ENCODE data around the gene VWA8. TPM values are rescaled to one million over a fixed set of nuclear protein-coding genes. Genes with fewer than 3 reads are reported as not detected.

The VWA8 gene
- total RNA-seq, 1 experiment from 2014 or later = 22.6 TPM

- ChIA-PET RAD21 (ENCODE audit: low non-redundant PET in 1 of 2, low total read pairs in 2 of 2, uncharacterized antibody in 2 of 2, unreplicated experiment in 2 of 2) (no interaction called here), POLR2A (no interaction called here), CTCF (no interaction called here)
- ATAC-seq = no peak
- no peak overlapping the region for H3K27ac ChIP-seq (ENCODE audit: low read depth, low read length)
- no peak overlapping the region for H2AFZ ChIP-seq (ENCODE audit: low read depth, low read length, poor library complexity, severe bottlenecking)
- TF ChIP-seq FOSL1 (IDR thresholded peaks at IDR 0.05; ENCODE audit: low read depth) (no peak), SRF (IDR thresholded peaks at IDR 0.05; ENCODE audit: low read depth) (no peak)
- intact Hi-C loops (cut with micrococcal nuclease) = no loop called here
- H3K4me1 ChIP-seq (ENCODE audit: control insufficient read depth in 1 of 2, insufficient read depth in 2 of 2, low read length in 2 of 2) = peaks cover 18 to 29% of the 10 kb centered on the region in 2 experiments
- H4K20me1 ChIP-seq (ENCODE audit: insufficient read depth) = no peaks in the 10 kb centered on the region
- H3K27me3 ChIP-seq (ENCODE audit: insufficient read depth, low read length) = no peaks in the 10 kb centered on the region
- no peak overlapping the region for H3K4me3 ChIP-seq (replicated peaks in 1 of 2; ENCODE audit: low read depth in 1 of 2, low read length in 2 of 2)
- BruUV-seq (replicated peaks) = no TSS peak
- no peaks in the 10 kb centered on the region for H3K36me3 ChIP-seq (ENCODE audit: control insufficient read depth in 1 of 2, insufficient read depth in 2 of 2, low read length in 2 of 2)
- no peak for DNase-seq (ENCODE audit: low read depth, low spot score)
- H3K9me3 ChIP-seq (ENCODE audit: control insufficient read depth in 1 of 2, insufficient read depth in 1 of 2, low read depth in 1 of 2, low read length in 2 of 2) = no peaks in the 10 kb centered on the region
- no peak overlapping the region for H3K4me2 ChIP-seq (ENCODE audit: low read length)
- no peaks in the 10 kb centered on the region for H3K9me2 ChIP-seq (ENCODE audit: insufficient read depth)
- peaks cover 60% of the 10 kb centered on the region for H3K79me2 ChIP-seq (ENCODE audit: insufficient read depth, low read length)
- no peak overlapping the region for H3K9ac ChIP-seq (ENCODE audit: low read length)
Observed at GRCh38 chr13:41915081-41915480, 45.8 kb downstream of the VWA8 start.

GRCh38 chr13:41914552-41914951 is 46.4 kb downstream of the VWA8 start:
- CTCF ChIA-PET = no interaction called here
- TF ChIP-seq CTCF (IDR thresholded peaks at IDR 0.05 in 2 of 3, conservative IDR thresholded peaks at IDR 0.05 in 1 of 3; ENCODE audit: borderline replicate concordance in 1 of 3, insufficient read depth in 1 of 3, low read depth in 2 of 3, low read length in 2 of 3) = no peak
- no peak for TF ChIP-seq FOSL1 (IDR thresholded peaks at IDR 0.05; ENCODE audit: low read depth)
- no peak for TF ChIP-seq EZH2 (IDR thresholded peaks at IDR 0.05)
- TF ChIP-seq POLR2A (IDR thresholded peaks at IDR 0.05; ENCODE audit: borderline replicate concordance, extremely low read depth, insufficient read depth, insufficient read length) = no peak
- TF ChIP-seq RAD21 (IDR thresholded peaks at IDR 0.05; ENCODE audit: low read depth) = no peak
- TF ChIP-seq ELF1 (IDR thresholded peaks at IDR 0.05; ENCODE audit: borderline replicate concordance, low read depth) = no peak
- no peak for TF ChIP-seq SRF (IDR thresholded peaks at IDR 0.05; ENCODE audit: low read depth)
- no peak for TF ChIP-seq ZNF274 (IDR thresholded peaks at IDR 0.05; ENCODE audit: low read depth, low read length)
- TF ChIP-seq ATF3 (IDR thresholded peaks at IDR 0.05) = no peak
- no peak for TF ChIP-seq POLR2AphosphoS5 (IDR thresholded peaks at IDR 0.05; ENCODE audit: low read depth, low read length)
- no peak for TF ChIP-seq CBX3 (IDR thresholded peaks at IDR 0.05; ENCODE audit: low read depth)
- TF ChIP-seq TCF7L2 (IDR thresholded peaks at IDR 0.05; ENCODE audit: borderline replicate concordance, extremely low read depth, insufficient read depth, insufficient read length) = no peak
- TF ChIP-seq SIN3A (IDR thresholded peaks at IDR 0.05; ENCODE audit: low read depth) = no peak
- TF ChIP-seq ZFX (IDR thresholded peaks at IDR 0.05) = no peak
- no peak for TF ChIP-seq ZBTB33 (IDR thresholded peaks at IDR 0.05; ENCODE audit: extremely low read depth, insufficient replicate concordance, low read length)

More at GRCh38 chr13:41914552-41914951, 46.4 kb downstream of the VWA8 start:
- Histone ChIP-seq H3K4me1 (ENCODE audit: control insufficient read depth in 1 of 2, insufficient read depth in 2 of 2, low read length in 2 of 2) (peaks cover 18 to 29% of the 10 kb centered on the region in 2 experiments), H3K9ac (ENCODE audit: low read length) (no peak overlapping the region), H3K27me3 (ENCODE audit: insufficient read depth, low read length) (no peaks in the 10 kb centered on the region), H3K4me3 (replicated peaks in 1 of 2; ENCODE audit: low read depth in 1 of 2, low read length in 2 of 2) (no peak overlapping the region), H3K9me2 (ENCODE audit: insufficient read depth) (no peaks in the 10 kb centered on the region), H3K79me2 (ENCODE audit: insufficient read depth, low read length) (peaks cover 56% of the 10 kb centered on the region), H3K27ac (ENCODE audit: low read depth, low read length) (no peak overlapping the region), H4K20me1 (ENCODE audit: insufficient read depth) (no peaks in the 10 kb centered on the region), H3K4me2 (ENCODE audit: low read length) (no peak overlapping the region), H3K9me3 (ENCODE audit: control insufficient read depth in 1 of 2, insufficient read depth in 1 of 2, low read depth in 1 of 2, low read length in 2 of 2) (no peaks in the 10 kb centered on the region), H2AFZ (ENCODE audit: low read depth, low read length, poor library complexity, severe bottlenecking) (no peak overlapping the region), H3K36me3 (ENCODE audit: control insufficient read depth in 1 of 2, insufficient read depth in 2 of 2, low read length in 2 of 2) (no peaks in the 10 kb centered on the region)
- no TSS peak for BruUV-seq (replicated peaks)
- ChIA-PET RAD21 (ENCODE audit: low non-redundant PET in 1 of 2, low total read pairs in 2 of 2, uncharacterized antibody in 2 of 2, unreplicated experiment in 2 of 2) (no interaction called here), POLR2A (no interaction called here)
- no peak for ATAC-seq
- no peak for DNase-seq (ENCODE audit: low read depth, low spot score)
- intact Hi-C loops (cut with micrococcal nuclease) = no loop called here

Measured in HCT116 (cell line).